ENCODE measurements around the gene GUCA1A.

Gene GUCA1A

GRCh38 chr6:42155293-42155692, 17.9 kb upstream of the GUCA1A start:
- H3K4me3 ChIP-seq (replicated peaks in 1 of 2; ENCODE audit: low read depth in 2 of 2, low read length in 2 of 2), result no peak overlapping the region
- no peak for DNase-seq (ENCODE audit: low read depth in 2 of 2)
- no peak for TF ChIP-seq CTCF (IDR thresholded peaks at IDR 0.05; ENCODE audit: low read depth, low read length)

- no peak overlapping the region for H3K4me3 ChIP-seq (replicated peaks in 1 of 2; ENCODE audit: low read depth in 2 of 2, low read length in 2 of 2)
- no peak for TF ChIP-seq CTCF (IDR thresholded peaks at IDR 0.05; ENCODE audit: low read depth, low read length)
- no peak for DNase-seq (ENCODE audit: low read depth in 2 of 2)
Measured at GRCh38 chr6:42156638-42157037, 16.5 kb upstream of the GUCA1A start.

- no peak for TF ChIP-seq CTCF (IDR thresholded peaks at IDR 0.05; ENCODE audit: low read depth, low read length)
- no peak for DNase-seq (ENCODE audit: low read depth in 2 of 2)
- H3K4me3 ChIP-seq (replicated peaks in 1 of 2; ENCODE audit: low read depth in 2 of 2, low read length in 2 of 2), result no peak overlapping the region
Measured at GRCh38 chr6:42158011-42158410, 15.2 kb upstream of the GUCA1A start.

GRCh38 chr6:42158631-42159030, 14.5 kb upstream of the GUCA1A start:
- TF ChIP-seq CTCF (IDR thresholded peaks at IDR 0.05; ENCODE audit: low read depth, low read length), result no peak
- no peak overlapping the region for H3K4me3 ChIP-seq (replicated peaks in 1 of 2; ENCODE audit: low read depth in 2 of 2, low read length in 2 of 2)
- DNase-seq (ENCODE audit: low read depth in 2 of 2), result no peak

- no peak overlapping the region for H3K4me3 ChIP-seq (replicated peaks in 1 of 2; ENCODE audit: low read depth in 2 of 2, low read length in 2 of 2)
- no peak for DNase-seq (ENCODE audit: low read depth in 2 of 2)
- TF ChIP-seq CTCF (IDR thresholded peaks at IDR 0.05; ENCODE audit: low read depth, low read length), result no peak
Measured at GRCh38 chr6:42159431-42160024, 13.6 kb upstream of the GUCA1A start.

GRCh38 chr6:42162384-42162783, 10.8 kb upstream of the GUCA1A start:
- H3K4me3 ChIP-seq (replicated peaks in 1 of 2; ENCODE audit: low read depth in 2 of 2, low read length in 2 of 2), result no peak overlapping the region
- no peak for TF ChIP-seq CTCF (IDR thresholded peaks at IDR 0.05; ENCODE audit: low read depth, low read length)

GRCh38 chr6:42162812-42163211, 10.4 kb upstream of the GUCA1A start:
- TF ChIP-seq CTCF (IDR thresholded peaks at IDR 0.05; ENCODE audit: low read depth, low read length), result no peak
- no peak for DNase-seq (ENCODE audit: low read depth in 2 of 2)
- H3K4me3 ChIP-seq (replicated peaks in 1 of 2; ENCODE audit: low read depth in 2 of 2, low read length in 2 of 2), result no peak overlapping the region

More at GRCh38 chr6:42162384-42162783, 10.8 kb upstream of the GUCA1A start:
- no peak for DNase-seq (ENCODE audit: low read depth in 2 of 2)
